Omental fat pad (tissue), 4 donors: Measurements from ENCODE around the gene DSE. TPM values are rescaled to one million over a fixed set of nuclear protein-coding genes. Genes with fewer than 3 reads are reported as not detected.

Source experiments
- ATAC-seq: fragments of 150-250 bp; one replicate; pipeline ENCODE4 v1.9.1; 2016; ENCODE audit warnings: mild to moderate bottlenecking, moderate library complexity; ENCODE audit not compliant: low FRiP score
- DNase-seq: peaks from one replicate; pipeline ENCODE4 v3.0.0-alpha.2; 2019; ENCODE audit warnings: low spot score
- total RNA-seq, 4 donors: library from RNA; depleted of rRNA; stranded (reverse); fragments of >200 nt; gene quantifications; one replicate each; pipeline ENCODE4 v1.1.0, GENCODE V29; 2016
- TF ChIP-seq, protein P1 (sequence below), 3 donors: fragments of 450-650 bp; IDR thresholded peaks; one replicate each; pipeline ENCODE4 v1.5.1; 2016 to 2017; ENCODE audit warnings: antibody characterized with exemption in 3 of 3, mild to moderate bottlenecking in 3 of 3, moderate library complexity in 2 of 3

DSE gene
- total RNA-seq, 4 donors from 2014 or later: 80.9 to 145 (median 100) TPM

DNA sequence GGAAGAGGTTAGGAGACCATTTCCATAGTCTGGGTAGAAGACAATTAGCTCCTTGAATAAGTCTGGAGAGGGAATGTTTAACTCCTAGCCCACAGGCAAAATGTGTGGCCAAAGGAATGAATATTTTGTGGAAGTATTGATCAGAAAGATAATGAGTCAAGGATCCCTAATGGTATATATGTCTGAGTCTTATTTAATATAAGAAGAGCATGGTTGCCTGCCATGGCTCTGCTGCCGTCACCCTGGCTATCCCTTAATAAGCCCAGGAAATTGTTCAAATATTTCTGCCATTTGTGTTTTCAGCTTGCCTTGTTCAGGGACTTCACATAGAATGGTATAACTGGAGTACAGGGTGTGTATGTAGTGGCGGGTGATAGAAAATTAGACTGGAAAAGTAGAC, 72.4 kb downstream of the DSE start:
- no peak for DNase-seq
- TF ChIP-seq, protein P1, sequence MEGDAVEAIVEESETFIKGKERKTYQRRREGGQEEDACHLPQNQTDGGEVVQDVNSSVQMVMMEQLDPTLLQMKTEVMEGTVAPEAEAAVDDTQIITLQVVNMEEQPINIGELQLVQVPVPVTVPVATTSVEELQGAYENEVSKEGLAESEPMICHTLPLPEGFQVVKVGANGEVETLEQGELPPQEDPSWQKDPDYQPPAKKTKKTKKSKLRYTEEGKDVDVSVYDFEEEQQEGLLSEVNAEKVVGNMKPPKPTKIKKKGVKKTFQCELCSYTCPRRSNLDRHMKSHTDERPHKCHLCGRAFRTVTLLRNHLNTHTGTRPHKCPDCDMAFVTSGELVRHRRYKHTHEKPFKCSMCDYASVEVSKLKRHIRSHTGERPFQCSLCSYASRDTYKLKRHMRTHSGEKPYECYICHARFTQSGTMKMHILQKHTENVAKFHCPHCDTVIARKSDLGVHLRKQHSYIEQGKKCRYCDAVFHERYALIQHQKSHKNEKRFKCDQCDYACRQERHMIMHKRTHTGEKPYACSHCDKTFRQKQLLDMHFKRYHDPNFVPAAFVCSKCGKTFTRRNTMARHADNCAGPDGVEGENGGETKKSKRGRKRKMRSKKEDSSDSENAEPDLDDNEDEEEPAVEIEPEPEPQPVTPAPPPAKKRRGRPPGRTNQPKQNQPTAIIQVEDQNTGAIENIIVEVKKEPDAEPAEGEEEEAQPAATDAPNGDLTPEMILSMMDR (IDR thresholded peaks at IDR 0.05): no peak

DNA sequence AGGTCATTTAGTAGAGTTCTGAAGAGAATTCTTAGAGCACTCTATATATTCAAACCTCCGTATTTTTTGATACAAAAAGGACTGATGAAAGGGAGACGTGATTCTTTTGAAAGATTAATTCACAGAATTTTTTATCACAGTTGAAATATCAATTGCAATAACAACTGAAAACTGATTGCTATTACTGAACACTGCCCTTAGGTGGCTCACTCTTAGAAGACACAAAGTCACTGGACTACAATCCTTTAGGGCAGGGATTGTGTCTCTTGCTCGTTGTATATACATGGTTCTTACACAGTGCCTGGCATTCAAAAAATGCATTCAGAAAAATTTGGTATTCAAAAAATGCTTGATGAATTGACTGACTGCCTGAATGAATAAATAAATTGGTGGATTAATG, 73.3 kb downstream of the DSE start:
- TF ChIP-seq, protein P1 (IDR thresholded peaks at IDR 0.05): no peak
- DNase-seq (no peak), ATAC-seq (no peak)

More for the DNA sequence above, 72.4 kb downstream of the DSE start:
- no peak for ATAC-seq

DNA sequence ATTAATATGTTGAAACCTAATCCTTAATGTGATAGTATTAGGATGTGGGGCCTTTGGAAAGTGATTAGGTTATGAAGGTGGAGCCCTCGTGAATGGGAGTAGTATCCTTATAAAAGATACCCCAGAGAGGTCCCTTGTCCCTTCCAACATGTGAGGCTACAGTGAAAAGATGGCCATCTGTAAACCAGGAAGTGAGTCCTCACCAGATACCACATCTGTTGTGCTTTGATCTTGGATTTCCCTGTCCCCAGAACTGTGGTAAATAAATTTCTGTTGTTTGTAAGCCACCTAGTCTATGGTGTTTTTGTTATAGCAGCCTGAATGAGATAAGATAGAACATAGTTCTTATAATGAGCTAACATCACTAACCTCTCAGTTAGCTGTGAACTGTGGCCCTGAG, 73.8 kb downstream of the DSE start:
- DNase-seq: no peak
- TF ChIP-seq, protein P1 (IDR thresholded peaks at IDR 0.05): no peak
- ATAC-seq: no peak

DNA sequence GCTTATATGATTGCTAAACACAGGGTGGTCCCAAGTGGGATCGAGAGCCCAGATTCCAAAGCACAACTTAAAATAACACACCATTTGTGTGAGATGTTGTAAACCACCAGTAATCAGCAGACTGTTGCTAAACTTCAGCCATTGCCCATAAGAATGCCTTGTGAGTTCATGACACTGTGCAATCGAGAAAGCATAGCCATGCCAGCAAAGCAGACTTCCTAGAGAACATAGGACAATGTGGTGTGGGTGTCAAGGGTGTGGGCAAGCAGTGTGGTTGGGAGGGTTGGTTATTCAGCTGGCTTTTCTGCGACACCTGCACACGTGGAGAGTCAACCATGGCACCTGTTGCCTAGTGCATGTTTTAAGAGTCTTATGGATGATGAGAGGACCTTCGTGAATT, 74.4 kb downstream of the DSE start:
- ATAC-seq (no peak), DNase-seq (no peak)
- TF ChIP-seq, protein P1 (IDR thresholded peaks at IDR 0.05): no peak

DNA sequence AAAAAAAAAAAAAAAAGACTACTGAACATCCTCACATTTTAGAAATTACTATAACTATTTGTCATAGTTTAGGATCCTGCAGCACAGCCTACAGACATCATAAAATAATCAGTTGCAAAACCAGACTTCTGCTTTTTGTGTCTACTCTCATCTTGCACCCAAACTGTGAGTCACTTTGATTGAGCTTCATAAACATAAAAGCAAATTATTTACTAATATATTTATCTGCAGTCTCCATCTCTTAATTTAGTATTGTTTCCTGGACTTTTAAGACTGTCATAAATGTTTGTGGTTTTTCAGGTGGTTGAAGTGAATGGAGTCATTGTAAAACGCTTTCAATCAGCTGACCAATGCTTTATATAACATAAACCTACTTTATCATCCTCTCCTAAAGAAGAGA, 75.7 kb downstream of the DSE start:
- TF ChIP-seq, protein P1 (IDR thresholded peaks at IDR 0.05): no peak
- DNase-seq: no peak
- ATAC-seq: no peak

DNA sequence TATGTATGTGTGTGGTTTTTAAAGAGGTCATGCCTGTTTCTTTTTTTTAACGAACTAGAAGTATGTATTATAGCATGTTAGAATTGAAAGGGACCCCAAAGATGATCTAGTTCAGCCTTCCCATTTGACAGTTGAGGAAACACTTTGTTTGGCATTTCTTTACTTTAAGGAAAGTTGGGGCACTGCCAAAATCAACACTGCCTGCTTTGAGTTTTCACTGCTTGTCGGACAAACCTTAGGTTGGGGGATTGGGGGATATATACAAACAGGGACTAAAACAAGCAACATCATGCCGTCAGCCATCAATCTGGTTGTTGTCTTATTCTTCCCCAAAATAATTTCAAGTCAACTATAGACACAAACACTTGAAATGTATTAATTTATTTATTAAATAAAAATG, 76.3 kb downstream of the DSE start:
- TF ChIP-seq, protein P1 (IDR thresholded peaks at IDR 0.05): no peak
- no peak for DNase-seq
- ATAC-seq: no peak

DNA sequence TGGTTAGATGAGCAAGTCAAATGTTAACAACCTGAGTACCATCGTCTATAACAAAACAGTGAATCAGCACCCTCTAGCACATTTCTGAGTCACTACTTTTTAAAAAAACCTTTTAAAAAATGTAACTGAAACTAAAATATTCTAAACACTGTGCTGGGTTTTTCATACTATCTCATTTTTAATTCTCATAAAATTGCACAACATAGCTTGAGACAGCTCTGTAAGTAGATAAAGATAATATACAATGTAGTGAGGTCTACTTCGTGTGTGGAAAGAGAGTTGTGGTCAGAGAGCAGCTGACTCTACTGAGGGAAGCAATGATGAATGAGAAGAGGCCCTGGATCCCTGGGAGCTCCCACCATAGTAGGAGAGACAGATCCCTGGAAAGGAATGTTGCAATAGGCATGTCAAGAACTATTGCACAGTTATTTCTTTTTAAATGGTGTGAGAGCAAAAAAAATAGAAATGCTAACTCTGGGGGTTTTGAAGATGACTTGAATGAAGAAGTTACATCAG, 76.8 kb downstream of the DSE start:
- DNase-seq (no peak), ATAC-seq (peak; percentile 89)
- TF ChIP-seq, protein P1 (IDR thresholded peaks at IDR 0.05): no peak
